Ovary (tissue), 3 donors: ENCODE measurements around the gene TBC1D19.

Experiments
- CTCF ChIP-seq, 3 donors: fragments of 450-650 bp in 2 of 3; fragments of 200-600 bp in 1 of 3; IDR thresholded peaks; one replicate each; pipeline versions ENCODE4 v1.5.1 to v1.8.0; 2016 to 2022; ENCODE audit warnings: antibody characterized with exemption in 3 of 3, mild to moderate bottlenecking in 1 of 3
- POLR2A ChIP-seq: fragments of 450-650 bp; IDR thresholded peaks from one replicate; pipeline ENCODE4 v1.6.1; 2017; ENCODE audit warnings: antibody characterized with exemption, mild to moderate bottlenecking, moderate library complexity
- donor health status: DM: no; HTN: no; CAD: no.

- TF ChIP-seq POLR2A (no peak), CTCF (IDR thresholded peaks at IDR 0.05) (no peak)
Observed at GRCh38 chr4:26731351-26732035, 147.6 kb downstream of the TBC1D19 start.
